ENCODE results near the gene KRT80. TPM values are rescaled to one million over a fixed set of nuclear protein-coding genes. Genes with fewer than 3 reads are reported as not detected.

The KRT80 gene
- total RNA-seq, 2 donors from 2014 or later: 0.30 to 1.5 TPM

GRCh38 chr12:52172956-52173355, 18.9 kb downstream of the KRT80 start:
- no peak for DNase-seq (ENCODE audit: low spot score)
- no peaks in the 10 kb centered on the region for H3K27me3 ChIP-seq
- no peak overlapping the region for H3K27ac ChIP-seq
- H3K4me1 ChIP-seq: peaks cover 0 to 10% of the 10 kb centered on the region in 2 donors
- no peak overlapping the region for H3K4me3 ChIP-seq
- no peaks in the 10 kb centered on the region for H3K9me3 ChIP-seq
- TF ChIP-seq CTCF (IDR thresholded peaks at IDR 0.05): no peak
- no peaks in the 10 kb centered on the region for H3K36me3 ChIP-seq

- no peak overlapping the region for H3K4me3 ChIP-seq
- H3K36me3 ChIP-seq: no peaks in the 10 kb centered on the region
- TF ChIP-seq CTCF (IDR thresholded peaks at IDR 0.05): peak in 1 of 2 donors; percentile 19
- H3K27ac ChIP-seq: no peak overlapping the region
- peaks cover 0 to 10% of the 10 kb centered on the region in 2 donors for H3K4me1 ChIP-seq
- no peak for DNase-seq (ENCODE audit: low spot score)
- H3K9me3 ChIP-seq: no peaks in the 10 kb centered on the region
- H3K27me3 ChIP-seq: no peaks in the 10 kb centered on the region
These were observed 19.8 kb downstream of the KRT80 start for GRCh38 chr12:52171950-52172512.

GRCh38 chr12:52170827-52171226, 21.0 kb downstream of the KRT80 start:
- no peak for TF ChIP-seq CTCF (IDR thresholded peaks at IDR 0.05)
- H3K27me3 ChIP-seq: no peaks in the 10 kb centered on the region
- DNase-seq (ENCODE audit: low spot score): no peak
- H3K4me3 ChIP-seq: no peak overlapping the region
- no peak overlapping the region for H3K27ac ChIP-seq
- H3K9me3 ChIP-seq: no peaks in the 10 kb centered on the region
- peaks cover 0 to 7% of the 10 kb centered on the region in 2 donors for H3K4me1 ChIP-seq
- H3K36me3 ChIP-seq: no peaks in the 10 kb centered on the region

- Histone ChIP-seq H3K4me3 (no peak overlapping the region), H3K4me1 (no peaks in the 10 kb centered on the region), H3K27ac (no peak overlapping the region), H3K27me3 (no peaks in the 10 kb centered on the region), H3K9me3 (no peaks in the 10 kb centered on the region), H3K36me3 (no peaks in the 10 kb centered on the region)
- no peak for DNase-seq (ENCODE audit: low spot score)
- no peak for TF ChIP-seq CTCF (IDR thresholded peaks at IDR 0.05)
These were observed 21.9 kb downstream of the KRT80 start for GRCh38 chr12:52169886-52170285.

GRCh38 chr12:52168019-52168717, 23.6 kb downstream of the KRT80 start:
- no peaks in the 10 kb centered on the region for H3K9me3 ChIP-seq
- no peak for DNase-seq (ENCODE audit: low spot score)
- peaks cover 0 to 10% of the 10 kb centered on the region in 2 donors for H3K4me1 ChIP-seq
- H3K4me3 ChIP-seq: no peak overlapping the region
- TF ChIP-seq CTCF (IDR thresholded peaks at IDR 0.05): no peak
- no peaks in the 10 kb centered on the region for H3K27me3 ChIP-seq
- no peaks in the 10 kb centered on the region for H3K36me3 ChIP-seq
- no peak overlapping the region for H3K27ac ChIP-seq

Data from right atrium auricular region (tissue), 2 donors.